Measurements from ENCODE around the gene STX8.
"Not testable (repeated sequence)": the region's sequence is repeated elsewhere in the genome, so short reads cannot be mapped to it uniquely, and the experiment has no call there.

Gene STX8

GRCh38 chr17:9564104-9564503 lies 11.5 kb downstream of the STX8 start:
- intact Hi-C loops (cut with DNase I; ENCODE audit: low total_unique reads): no loop called here
- Histone ChIP-seq H3K4me1 (no peaks in the 10 kb centered on the region), H3K36me3 (peaks cover 11 to 26% (median 13%) of the 10 kb centered on the region in 3 donors), H3K4me3 (no peak overlapping the region), H3K9me3 (no peaks in the 10 kb centered on the region), H3K27ac (no peak overlapping the region), H3K27me3 (no peaks in the 10 kb centered on the region)
- DNase-seq: no peak
- TF ChIP-seq CTCF (IDR thresholded peaks at IDR 0.05): no peak

- Histone ChIP-seq H3K27ac (no peak overlapping the region), H3K4me3 (no peak overlapping the region), H3K9me3 (no peaks in the 10 kb centered on the region), H3K27me3 (no peaks in the 10 kb centered on the region), H3K36me3 (peaks cover 0 to 11% (median 5%) of the 10 kb centered on the region in 3 donors), H3K4me1 (peaks cover 0 to 10% (median 3%) of the 10 kb centered on the region in 4 donors)
- no peak for DNase-seq
- intact Hi-C loops (cut with DNase I; ENCODE audit: low total_unique reads): no loop called here
- TF ChIP-seq CTCF (IDR thresholded peaks at IDR 0.05): no peak
These were observed 17.8 kb downstream of the STX8 start for GRCh38 chr17:9557857-9558256.

DNA sequence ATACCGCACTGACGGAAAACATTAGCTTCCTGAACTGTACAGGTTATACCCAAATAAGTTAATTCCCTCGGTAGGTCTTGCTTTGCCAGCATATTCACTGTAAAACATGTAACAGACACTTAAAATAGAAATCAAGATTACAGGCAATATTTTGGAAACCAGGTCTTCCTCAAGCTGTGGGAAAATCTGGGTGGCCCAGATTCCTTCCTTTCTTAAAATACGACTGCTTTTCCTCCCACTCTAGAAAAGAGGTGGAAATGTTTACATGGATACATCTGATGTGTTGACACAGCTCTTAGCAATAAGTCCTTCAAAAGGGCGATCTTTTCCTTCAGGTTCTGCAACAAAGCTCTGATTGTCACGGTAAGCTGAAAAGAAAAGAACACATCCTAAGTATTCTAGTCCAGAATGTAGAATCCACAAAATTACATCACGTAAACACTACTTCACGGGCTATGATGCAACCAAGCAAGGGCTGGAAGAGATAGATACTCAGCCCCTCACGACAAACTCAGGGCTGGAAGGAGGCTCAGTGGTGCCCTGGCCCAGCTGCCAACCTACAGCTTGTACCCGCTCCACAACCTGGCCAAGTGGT lies 18.4 kb downstream of the STX8 start:
- peaks cover 0 to 11% (median 5%) of the 10 kb centered on the region in 3 donors for H3K36me3 ChIP-seq
- TF ChIP-seq CTCF (IDR thresholded peaks at IDR 0.05): no peak
- no peaks in the 10 kb centered on the region for H3K27me3 ChIP-seq
- H3K9me3 ChIP-seq: no peaks in the 10 kb centered on the region
- no peak for DNase-seq
- intact Hi-C loops (cut with DNase I; ENCODE audit: low total_unique reads): no loop called here
- no peak overlapping the region for H3K4me3 ChIP-seq
- H3K27ac ChIP-seq: no peak overlapping the region
- peaks cover 0 to 10% (median 3%) of the 10 kb centered on the region in 4 donors for H3K4me1 ChIP-seq

DNA sequence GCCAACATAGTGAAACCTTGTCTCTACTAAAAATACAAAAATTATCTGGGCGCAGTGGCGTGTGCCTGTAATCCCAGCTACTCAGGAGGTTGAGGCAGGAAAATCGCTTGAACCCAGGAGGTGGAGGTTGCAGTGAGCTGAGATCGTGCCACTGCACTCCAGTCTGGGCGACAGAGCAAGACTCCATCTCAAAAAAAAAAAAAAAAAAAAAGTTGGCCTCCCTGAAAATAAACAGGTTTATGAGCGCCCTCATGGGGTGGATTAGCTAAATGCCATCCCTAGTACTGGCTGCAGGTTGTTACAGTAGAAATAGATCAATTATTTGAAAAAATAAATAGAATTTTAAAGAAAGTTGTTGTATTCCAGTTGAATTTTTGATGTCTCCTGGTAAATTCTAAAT lies 20.9 kb downstream of the STX8 start:
- H3K27ac ChIP-seq; intact Hi-C loops (cut with DNase I; ENCODE audit: low total_unique reads); H3K9me3 ChIP-seq; DNase-seq; H3K27me3 ChIP-seq; H3K4me3 ChIP-seq: not testable (repeated sequence)
- Histone ChIP-seq H3K36me3 (peaks cover 0 to 12% (median 5%) of the 10 kb centered on the region in 3 donors), H3K4me1 (peaks cover 0 to 10% (median 3%) of the 10 kb centered on the region in 4 donors)

- no peaks in the 10 kb centered on the region for H3K9me3 ChIP-seq
- no peak for DNase-seq
- TF ChIP-seq CTCF (IDR thresholded peaks at IDR 0.05): no peak
- H3K4me3 ChIP-seq: no peak overlapping the region
- peaks cover 0 to 15% (median 5%) of the 10 kb centered on the region in 3 donors for H3K36me3 ChIP-seq
- no peak overlapping the region for H3K27ac ChIP-seq
- H3K4me1 ChIP-seq: peaks cover 0 to 10% (median 3%) of the 10 kb centered on the region in 4 donors
- intact Hi-C loops (cut with DNase I; ENCODE audit: low total_unique reads): no loop called here
- no peaks in the 10 kb centered on the region for H3K27me3 ChIP-seq
These were observed 22.0 kb downstream of the STX8 start for GRCh38 chr17:9553596-9553995.

- no peak overlapping the region for H3K4me3 ChIP-seq
- H3K9me3 ChIP-seq: no peaks in the 10 kb centered on the region
- no peak overlapping the region for H3K27ac ChIP-seq
- H3K27me3 ChIP-seq: no peaks in the 10 kb centered on the region
- peaks cover 0 to 10% (median 3%) of the 10 kb centered on the region in 4 donors for H3K4me1 ChIP-seq
- no peak for TF ChIP-seq CTCF (IDR thresholded peaks at IDR 0.05)
- DNase-seq: no peak
- H3K36me3 ChIP-seq: peaks cover 0 to 15% (median 5%) of the 10 kb centered on the region in 3 donors
- intact Hi-C loops (cut with DNase I; ENCODE audit: low total_unique reads): no loop called here
These were observed 22.4 kb downstream of the STX8 start for GRCh38 chr17:9553181-9553580.
